ENCODE data around the gene S100A2.
A peak's percentile ranks its signal among the peaks of the same experiment; 100 is the strongest.

S100A2 gene

GRCh38 chr1:153541641-153542590 lies 23.7 kb downstream of the S100A2 start:
- H3K79me2 ChIP-seq (ENCODE audit: insufficient read depth, low read length), result peaks cover 34% of the 10 kb centered on the region
- peak overlapping the region; percentile 98 for H3K4me2 ChIP-seq (ENCODE audit: low read depth, low read length, poor library complexity, severe bottlenecking)
- H3K4me1 ChIP-seq (ENCODE audit: insufficient read depth, low read length, poor library complexity, severe bottlenecking), result peaks cover 78% of the 10 kb centered on the region
- no peaks in the 10 kb centered on the region for H3K9me3 ChIP-seq (ENCODE audit: insufficient read depth, low read depth, low read length)
- H4K20me1 ChIP-seq (ENCODE audit: insufficient read depth, low read length, poor library complexity, severe bottlenecking), result peaks cover 25% of the 10 kb centered on the region
- peaks cover 13% of the 10 kb centered on the region; the same call in 1 of the 2 replicates for H3K36me3 ChIP-seq (ENCODE audit: insufficient read depth, low read length)
- no peak overlapping the region for H2AFZ ChIP-seq (ENCODE audit: low read length)
- H3K27me3 ChIP-seq (ENCODE audit: insufficient read depth, low read length, poor library complexity, severe bottlenecking), result no peaks in the 10 kb centered on the region
- peak overlapping the region; percentile 95 for H3K9ac ChIP-seq (ENCODE audit: low read depth, low read length, poor library complexity, severe bottlenecking)
- TF ChIP-seq EZH2phosphoT487 (IDR thresholded peaks at IDR 0.05; ENCODE audit: borderline replicate concordance), result no peak
- TF ChIP-seq CTCF (conservative IDR thresholded peaks at IDR 0.05; ENCODE audit: low read length), result no peak
- H3K4me3 ChIP-seq (ENCODE audit: low read length, poor library complexity, severe bottlenecking), result peak overlapping the region; percentile 53
- H3K9me2 ChIP-seq (replicated peaks; ENCODE audit: low read depth, low read length), result no peaks in the 10 kb centered on the region
- H3F3A ChIP-seq (ENCODE audit: low read depth), result peaks cover 18% of the 10 kb centered on the region

GRCh38 chr1:153540394-153541361 lies 25.0 kb downstream of the S100A2 start, which contains the start of gene S100A5:
Gene S100A5 (minus strand): TSS chr1:153540934. CDS start chr1:153540191, 743 bp downstream.
- H3K79me2 ChIP-seq (ENCODE audit: insufficient read depth, low read length), result peaks cover 36% of the 10 kb centered on the region
- peaks cover 25% of the 10 kb centered on the region for H4K20me1 ChIP-seq (ENCODE audit: insufficient read depth, low read length, poor library complexity, severe bottlenecking)
- peaks cover 74% of the 10 kb centered on the region for H3K4me1 ChIP-seq (ENCODE audit: insufficient read depth, low read length, poor library complexity, severe bottlenecking)
- peak within 1 kb of the TSS; percentile 66 for H3K4me2 ChIP-seq (ENCODE audit: low read depth, low read length, poor library complexity, severe bottlenecking)
- H3K27me3 ChIP-seq (ENCODE audit: insufficient read depth, low read length, poor library complexity, severe bottlenecking), result no peaks in the 10 kb centered on the region
- H3K9ac ChIP-seq (ENCODE audit: low read depth, low read length, poor library complexity, severe bottlenecking), result peak within 1 kb of the TSS; percentile 67
- TF ChIP-seq CTCF (conservative IDR thresholded peaks at IDR 0.05; ENCODE audit: low read length), result no peak
- TF ChIP-seq EZH2phosphoT487 (IDR thresholded peaks at IDR 0.05; ENCODE audit: borderline replicate concordance), result no peak
- H3K4me3 ChIP-seq (ENCODE audit: low read length, poor library complexity, severe bottlenecking), result peak within 1 kb of the TSS; percentile 53
- peaks cover 12% of the 10 kb centered on the region for H3F3A ChIP-seq (ENCODE audit: low read depth)
- no peak within 1 kb of the TSS for H2AFZ ChIP-seq (ENCODE audit: low read length)
- no peaks in the 10 kb centered on the region for H3K9me3 ChIP-seq (ENCODE audit: insufficient read depth, low read depth, low read length)
- H3K9me2 ChIP-seq (replicated peaks; ENCODE audit: low read depth, low read length), result no peaks in the 10 kb centered on the region
- peaks cover 13% of the 10 kb centered on the region; the same call in 1 of the 2 replicates for H3K36me3 ChIP-seq (ENCODE audit: insufficient read depth, low read length)

GRCh38 chr1:153539395-153540093 lies 26.1 kb downstream of the S100A2 start:
- H3K27me3 ChIP-seq (ENCODE audit: insufficient read depth, low read length, poor library complexity, severe bottlenecking), result no peaks in the 10 kb centered on the region
- H3K79me2 ChIP-seq (ENCODE audit: insufficient read depth, low read length), result peaks cover 43% of the 10 kb centered on the region
- TF ChIP-seq CTCF (conservative IDR thresholded peaks at IDR 0.05; ENCODE audit: low read length), result no peak
- no peak for TF ChIP-seq EZH2phosphoT487 (IDR thresholded peaks at IDR 0.05; ENCODE audit: borderline replicate concordance)
- H3K4me3 ChIP-seq (ENCODE audit: low read length, poor library complexity, severe bottlenecking), result no peak overlapping the region
- peak overlapping the region; percentile 67 for H3K9ac ChIP-seq (ENCODE audit: low read depth, low read length, poor library complexity, severe bottlenecking)
- H2AFZ ChIP-seq (ENCODE audit: low read length), result no peak overlapping the region
- peak overlapping the region; percentile 66 for H3K4me2 ChIP-seq (ENCODE audit: low read depth, low read length, poor library complexity, severe bottlenecking)
- no peaks in the 10 kb centered on the region for H3K9me3 ChIP-seq (ENCODE audit: insufficient read depth, low read depth, low read length)
- peaks cover 12% of the 10 kb centered on the region; the same call in 1 of the 2 replicates for H3K36me3 ChIP-seq (ENCODE audit: insufficient read depth, low read length)
- H4K20me1 ChIP-seq (ENCODE audit: insufficient read depth, low read length, poor library complexity, severe bottlenecking), result peaks cover 22% of the 10 kb centered on the region
- H3K4me1 ChIP-seq (ENCODE audit: insufficient read depth, low read length, poor library complexity, severe bottlenecking), result peaks cover 77% of the 10 kb centered on the region
- 0 out of 2 replicates have a peak, but pooled peaks cover 8% of the 10 kb centered on the region for H3F3A ChIP-seq (ENCODE audit: low read depth)
- H3K9me2 ChIP-seq (replicated peaks; ENCODE audit: low read depth, low read length), result no peaks in the 10 kb centered on the region
